Measurements from ENCODE around the gene TOMM40.
"Not testable (repeated sequence)": the region's sequence is repeated elsewhere in the genome, so short reads cannot be mapped to it uniquely, and the experiment has no call there.

The TOMM40 gene

DNA sequence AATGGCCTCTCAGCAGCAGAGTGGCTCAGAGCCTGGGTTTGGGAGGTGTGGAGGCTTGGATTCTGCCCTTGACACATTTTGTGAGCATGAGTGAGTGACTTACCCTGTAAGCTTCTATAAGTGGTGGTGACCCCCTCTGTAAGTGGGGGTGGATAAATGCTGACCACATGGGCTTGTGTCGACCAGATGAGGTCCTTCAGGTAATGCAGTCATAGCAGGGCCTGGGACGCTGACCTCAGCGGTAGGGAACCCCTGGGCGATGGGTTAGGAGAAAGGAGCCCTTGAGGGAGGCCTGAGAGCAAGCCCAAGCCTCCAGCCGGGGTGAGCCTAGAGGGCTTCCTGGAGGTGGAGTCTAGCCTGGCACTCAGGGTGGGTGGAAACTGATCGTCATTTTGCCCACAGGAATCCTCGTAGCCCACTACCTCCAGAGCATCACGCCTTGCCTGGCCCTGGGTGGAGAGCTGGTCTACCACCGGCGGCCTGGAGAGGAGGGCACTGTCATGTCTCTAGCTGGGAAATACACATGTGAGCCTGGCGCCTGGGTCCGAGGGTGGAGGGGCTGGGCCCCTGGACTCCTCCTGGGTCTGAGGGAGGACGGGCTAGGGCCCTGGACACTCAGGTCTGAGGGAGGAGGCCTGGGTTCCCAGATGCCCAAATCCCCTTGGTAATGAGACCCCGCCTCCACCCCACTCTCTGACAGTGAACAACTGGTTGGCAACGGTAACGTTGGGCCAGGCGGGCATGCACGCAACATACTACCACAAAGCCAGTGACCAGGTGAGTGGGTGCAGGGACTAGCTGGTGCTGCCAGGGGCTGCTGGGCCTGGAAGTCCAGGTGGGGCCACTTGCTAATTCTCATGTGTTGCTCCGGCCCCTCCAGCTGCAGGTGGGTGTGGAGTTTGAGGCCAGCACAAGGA is 9.5 kb downstream of the TOMM40 start:
- no peak for DNase-seq

DNA sequence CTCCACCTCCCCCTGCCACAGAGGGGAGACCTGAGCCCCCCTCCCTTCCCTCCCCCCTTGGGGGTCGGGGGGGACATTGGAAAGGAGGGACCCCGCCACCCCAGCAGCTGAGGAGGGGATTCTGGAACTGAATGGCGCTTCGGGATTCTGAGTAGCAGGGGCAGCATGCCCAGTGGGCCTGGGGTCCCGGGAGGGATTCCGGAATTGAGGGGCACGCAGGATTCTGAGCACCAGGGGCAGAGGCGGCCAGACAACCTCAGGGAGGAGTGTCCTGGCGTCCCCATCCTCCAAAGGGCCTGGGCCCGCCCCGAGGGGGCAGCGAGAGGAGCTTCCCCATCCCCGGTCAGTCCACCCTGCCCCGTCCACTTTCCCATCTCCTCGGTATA is 12.2 kb downstream of the TOMM40 start:
- DNase-seq = no peak

DNA sequence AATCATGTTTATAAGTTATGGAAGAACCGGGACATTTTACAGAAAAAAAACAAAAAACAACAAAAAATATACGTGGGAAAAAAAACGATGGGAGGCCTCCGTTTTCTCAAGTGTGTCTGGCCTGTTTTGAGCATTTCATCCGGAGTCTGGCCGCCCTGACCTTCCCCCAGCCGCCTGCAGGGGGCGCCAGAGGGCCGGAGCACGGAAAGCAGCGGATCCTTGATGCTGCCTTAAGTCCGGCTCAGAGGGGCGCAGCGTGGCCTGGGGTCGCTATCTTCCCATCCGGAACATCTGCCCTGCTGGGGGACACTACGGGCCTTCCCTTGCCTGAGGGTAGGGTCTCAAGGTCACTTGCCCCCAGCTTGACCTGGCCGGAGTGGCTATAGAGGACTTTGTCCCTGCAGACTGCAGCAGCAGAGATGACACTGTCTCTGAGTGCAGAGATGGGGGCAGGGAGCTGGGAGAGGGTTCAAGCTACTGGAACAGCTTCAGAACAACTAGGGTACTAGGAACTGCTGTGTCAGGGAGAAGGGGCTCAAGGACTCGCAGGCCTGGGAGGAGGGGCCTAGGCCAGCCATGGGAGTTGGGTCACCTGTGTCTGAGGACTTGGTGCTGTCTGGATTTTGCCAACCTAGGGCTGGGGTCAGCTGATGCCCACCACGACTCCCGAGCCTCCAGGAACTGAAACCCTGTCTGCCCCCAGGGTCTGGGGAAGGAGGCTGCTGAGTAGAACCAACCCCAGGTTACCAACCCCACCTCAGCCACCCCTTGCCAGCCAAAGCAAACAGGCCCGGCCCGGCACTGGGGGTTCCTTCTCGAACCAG is 12.8 kb downstream of the TOMM40 start:
- peak; percentile 40 for DNase-seq

DNA sequence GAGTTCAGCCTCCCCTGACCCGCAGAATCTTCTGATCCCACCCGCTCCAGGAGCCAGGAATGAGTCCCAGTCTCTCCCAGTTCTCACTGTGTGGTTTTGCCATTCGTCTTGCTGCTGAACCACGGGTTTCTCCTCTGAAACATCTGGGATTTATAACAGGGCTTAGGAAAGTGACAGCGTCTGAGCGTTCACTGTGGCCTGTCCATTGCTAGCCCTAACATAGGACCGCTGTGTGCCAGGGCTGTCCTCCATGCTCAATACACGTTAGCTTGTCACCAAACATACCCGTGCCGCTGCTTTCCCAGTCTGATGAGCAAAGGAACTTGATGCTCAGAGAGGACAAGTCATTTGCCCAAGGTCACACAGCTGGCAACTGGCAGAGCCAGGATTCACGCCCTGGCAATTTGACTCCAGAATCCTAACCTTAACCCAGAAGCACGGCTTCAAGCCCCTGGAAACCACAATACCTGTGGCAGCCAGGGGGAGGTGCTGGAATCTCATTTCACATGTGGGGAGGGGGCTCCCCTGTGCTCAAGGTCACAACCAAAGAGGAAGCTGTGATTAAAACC is 13.5 kb downstream of the TOMM40 start:
- no peak for DNase-seq

DNA sequence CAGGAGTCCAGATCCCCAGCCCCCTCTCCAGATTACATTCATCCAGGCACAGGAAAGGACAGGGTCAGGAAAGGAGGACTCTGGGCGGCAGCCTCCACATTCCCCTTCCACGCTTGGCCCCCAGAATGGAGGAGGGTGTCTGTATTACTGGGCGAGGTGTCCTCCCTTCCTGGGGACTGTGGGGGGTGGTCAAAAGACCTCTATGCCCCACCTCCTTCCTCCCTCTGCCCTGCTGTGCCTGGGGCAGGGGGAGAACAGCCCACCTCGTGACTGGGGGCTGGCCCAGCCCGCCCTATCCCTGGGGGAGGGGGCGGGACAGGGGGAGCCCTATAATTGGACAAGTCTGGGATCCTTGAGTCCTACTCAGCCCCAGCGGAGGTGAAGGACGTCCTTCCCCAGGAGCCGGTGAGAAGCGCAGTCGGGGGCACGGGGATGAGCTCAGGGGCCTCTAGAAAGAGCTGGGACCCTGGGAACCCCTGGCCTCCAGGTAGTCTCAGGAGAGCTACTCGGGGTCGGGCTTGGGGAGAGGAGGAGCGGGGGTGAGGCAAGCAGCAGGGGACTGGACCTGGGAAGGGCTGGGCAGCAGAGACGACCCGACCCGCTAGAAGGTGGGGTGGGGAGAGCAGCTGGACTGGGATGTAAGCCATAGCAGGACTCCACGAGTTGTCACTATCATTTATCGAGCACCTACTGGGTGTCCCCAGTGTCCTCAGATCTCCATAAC is 14.5 kb downstream of the TOMM40 start, which contains the start of gene APOE:
TSS of gene APOE (plus strand) at position 360 of the 724 bp plus-strand sequence. CDS start 829 bp downstream, outside the sequence.
- no peak for DNase-seq

DNA sequence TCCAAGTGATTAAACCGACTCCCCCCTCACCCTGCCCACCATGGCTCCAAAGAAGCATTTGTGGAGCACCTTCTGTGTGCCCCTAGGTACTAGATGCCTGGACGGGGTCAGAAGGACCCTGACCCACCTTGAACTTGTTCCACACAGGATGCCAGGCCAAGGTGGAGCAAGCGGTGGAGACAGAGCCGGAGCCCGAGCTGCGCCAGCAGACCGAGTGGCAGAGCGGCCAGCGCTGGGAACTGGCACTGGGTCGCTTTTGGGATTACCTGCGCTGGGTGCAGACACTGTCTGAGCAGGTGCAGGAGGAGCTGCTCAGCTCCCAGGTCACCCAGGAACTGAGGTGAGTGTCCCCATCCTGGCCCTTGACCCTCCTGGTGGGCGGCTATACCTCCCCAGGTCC is 16.6 kb downstream of the TOMM40 start:
- no peak for DNase-seq

DNA sequence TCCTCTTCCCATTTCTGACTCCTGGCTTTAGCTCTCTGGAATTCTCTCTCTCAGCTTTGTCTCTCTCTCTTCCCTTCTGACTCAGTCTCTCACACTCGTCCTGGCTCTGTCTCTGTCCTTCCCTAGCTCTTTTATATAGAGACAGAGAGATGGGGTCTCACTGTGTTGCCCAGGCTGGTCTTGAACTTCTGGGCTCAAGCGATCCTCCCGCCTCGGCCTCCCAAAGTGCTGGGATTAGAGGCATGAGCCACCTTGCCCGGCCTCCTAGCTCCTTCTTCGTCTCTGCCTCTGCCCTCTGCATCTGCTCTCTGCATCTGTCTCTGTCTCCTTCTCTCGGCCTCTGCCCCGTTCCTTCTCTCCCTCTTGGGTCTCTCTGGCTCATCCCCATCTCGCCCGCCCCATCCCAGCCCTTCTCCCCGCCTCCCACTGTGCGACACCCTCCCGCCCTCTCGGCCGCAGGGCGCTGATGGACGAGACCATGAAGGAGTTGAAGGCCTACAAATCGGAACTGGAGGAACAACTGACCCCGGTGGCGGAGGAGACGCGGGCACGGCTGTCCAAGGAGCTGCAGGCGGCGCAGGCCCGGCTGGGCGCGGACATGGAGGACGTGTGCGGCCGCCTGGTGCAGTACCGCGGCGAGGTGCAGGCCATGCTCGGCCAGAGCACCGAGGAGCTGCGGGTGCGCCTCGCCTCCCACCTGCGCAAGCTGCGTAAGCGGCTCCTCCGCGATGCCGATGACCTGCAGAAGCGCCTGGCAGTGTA is 17.2 kb downstream of the TOMM40 start:
- no peak for DNase-seq

DNA sequence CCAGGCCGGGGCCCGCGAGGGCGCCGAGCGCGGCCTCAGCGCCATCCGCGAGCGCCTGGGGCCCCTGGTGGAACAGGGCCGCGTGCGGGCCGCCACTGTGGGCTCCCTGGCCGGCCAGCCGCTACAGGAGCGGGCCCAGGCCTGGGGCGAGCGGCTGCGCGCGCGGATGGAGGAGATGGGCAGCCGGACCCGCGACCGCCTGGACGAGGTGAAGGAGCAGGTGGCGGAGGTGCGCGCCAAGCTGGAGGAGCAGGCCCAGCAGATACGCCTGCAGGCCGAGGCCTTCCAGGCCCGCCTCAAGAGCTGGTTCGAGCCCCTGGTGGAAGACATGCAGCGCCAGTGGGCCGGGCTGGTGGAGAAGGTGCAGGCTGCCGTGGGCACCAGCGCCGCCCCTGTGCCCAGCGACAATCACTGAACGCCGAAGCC is 17.8 kb downstream of the TOMM40 start:
- DNase-seq = no peak

DNA sequence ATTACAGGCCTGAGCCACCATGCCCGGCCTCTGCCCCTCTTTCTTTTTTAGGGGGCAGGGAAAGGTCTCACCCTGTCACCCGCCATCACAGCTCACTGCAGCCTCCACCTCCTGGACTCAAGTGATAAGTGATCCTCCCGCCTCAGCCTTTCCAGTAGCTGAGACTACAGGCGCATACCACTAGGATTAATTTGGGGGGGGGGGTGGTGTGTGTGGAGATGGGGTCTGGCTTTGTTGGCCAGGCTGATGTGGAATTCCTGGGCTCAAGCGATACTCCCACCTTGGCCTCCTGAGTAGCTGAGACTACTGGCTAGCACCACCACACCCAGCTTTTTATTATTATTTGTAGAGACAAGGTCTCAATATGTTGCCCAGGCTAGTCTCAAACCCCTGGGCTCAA is 18.7 kb downstream of the TOMM40 start:
- DNase-seq = no peak

DNA sequence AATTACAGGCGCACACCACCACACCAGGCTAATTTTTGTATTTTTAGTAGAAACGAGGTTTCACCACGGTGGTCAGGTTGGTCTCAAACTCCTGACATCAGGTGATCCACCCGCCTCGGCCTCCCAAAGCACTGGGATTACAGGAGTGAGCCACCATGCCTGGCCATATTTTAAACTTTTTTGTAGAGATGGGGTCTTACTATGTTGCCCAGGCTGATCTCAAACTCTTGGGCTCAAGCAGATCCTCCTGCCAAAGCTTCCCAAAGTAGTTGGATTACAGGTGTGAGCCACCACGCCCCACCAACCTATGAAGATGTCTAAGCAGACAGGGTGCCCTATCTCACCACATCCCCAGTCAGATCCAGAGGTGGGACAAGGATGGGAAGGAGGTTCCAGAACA is 20.8 kb downstream of the TOMM40 start:
- DNase-seq = not testable (repeated sequence)

DNA sequence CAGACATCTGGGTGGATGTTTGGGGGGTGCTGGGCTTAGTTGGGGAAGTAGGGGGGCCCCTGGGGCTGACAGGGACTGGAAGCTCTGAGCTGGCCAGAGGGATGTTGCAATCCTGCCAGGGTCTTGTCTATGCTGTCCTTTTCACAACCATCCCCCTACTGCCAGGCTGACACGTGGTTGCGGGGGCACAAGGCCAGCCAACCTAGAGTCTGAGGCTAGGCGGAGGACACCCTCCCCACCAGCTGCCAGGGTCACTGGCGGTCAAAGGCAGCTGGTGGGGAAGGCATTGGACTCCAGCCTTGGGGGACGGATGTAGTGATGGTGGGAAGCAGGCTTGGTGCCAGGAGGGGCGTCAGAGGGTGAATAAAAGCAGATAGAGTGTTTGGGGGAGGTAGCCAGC is 21.8 kb downstream of the TOMM40 start:
- no peak for DNase-seq

DNA sequence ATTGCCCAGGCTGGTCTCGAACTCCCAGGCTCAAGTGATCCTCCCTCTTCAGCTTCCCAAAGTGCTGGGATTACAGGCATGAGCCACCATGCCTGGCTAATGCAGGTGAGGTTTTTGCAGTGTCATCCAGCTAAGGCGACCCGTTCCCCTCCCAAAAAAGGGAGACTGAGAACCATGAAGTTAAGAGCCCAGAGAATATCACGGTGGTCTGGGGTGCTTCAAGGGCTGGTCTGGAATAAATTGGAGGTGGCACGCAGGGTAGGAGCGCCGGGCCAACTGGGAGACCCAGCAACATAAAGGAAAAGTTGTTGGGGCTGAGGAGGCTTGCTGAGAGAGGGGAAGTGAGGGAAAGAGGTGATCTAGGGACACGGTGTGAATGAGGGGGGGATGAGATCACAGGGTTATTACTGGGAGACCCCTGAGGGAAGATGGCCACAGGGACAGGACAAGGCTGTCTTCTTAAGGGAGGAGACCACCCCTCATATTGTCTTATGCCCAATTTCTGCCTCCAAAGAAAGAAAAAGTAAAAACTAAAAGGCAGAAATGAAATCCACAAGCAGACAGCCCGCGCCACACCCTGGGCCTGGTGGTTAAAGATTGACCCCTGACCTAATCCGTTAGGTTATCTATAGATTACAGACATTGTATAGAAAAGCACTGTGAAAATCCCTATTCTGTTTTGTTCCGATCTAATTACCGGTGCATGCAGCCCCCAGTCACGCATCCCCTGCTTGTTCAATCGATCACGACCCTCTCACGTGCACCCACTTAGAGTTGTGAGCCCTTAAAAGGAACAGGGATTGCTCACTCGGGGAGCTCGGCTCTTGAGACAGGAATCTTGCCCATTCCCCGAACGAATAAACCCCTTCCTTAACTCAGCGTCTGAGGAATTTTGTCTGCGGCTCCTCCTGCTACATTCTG is 22.7 kb downstream of the TOMM40 start:
- not testable (repeated sequence) for DNase-seq

DNA sequence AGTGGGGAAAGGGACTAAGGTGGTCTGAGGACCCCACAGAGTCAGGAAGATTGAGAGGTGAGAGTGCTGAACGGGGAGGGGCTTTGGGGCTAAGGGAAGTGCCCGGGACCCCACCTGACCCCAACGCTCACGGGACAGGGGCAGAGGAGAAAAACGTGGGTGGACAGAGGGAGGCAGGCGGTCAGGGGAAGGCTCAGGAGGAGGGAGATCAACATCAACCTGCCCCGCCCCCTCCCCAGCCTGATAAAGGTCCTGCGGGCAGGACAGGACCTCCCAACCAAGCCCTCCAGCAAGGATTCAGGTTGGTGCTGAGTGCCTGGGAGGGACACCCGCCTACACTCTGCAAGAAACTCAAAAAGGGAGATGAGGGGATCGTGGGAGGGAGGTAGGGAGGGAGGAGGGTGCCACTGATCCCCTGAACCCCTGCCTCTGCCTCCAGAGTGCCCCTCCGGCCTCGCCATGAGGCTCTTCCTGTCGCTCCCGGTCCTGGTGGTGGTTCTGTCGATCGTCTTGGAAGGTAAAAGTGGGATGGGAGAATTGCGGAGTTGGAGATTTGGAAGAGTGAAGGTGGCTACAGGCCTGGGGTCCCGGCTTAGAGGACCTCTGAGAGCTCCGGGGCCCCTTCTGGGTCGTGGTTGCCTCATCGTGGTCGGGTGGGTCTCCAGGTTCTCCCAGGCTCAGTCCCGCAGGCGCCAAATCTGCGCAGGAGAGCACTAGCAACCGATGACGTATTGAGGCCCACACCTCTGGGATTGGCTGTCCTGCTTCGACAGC is 23.6 kb downstream of the TOMM40 start, which contains the start of gene APOC1:
TSS of gene APOC1 (plus strand) at position 176 of the 774 bp plus-strand sequence. CDS start at position 460, 284 bp downstream.
- DNase-seq = peak; percentile 81

DNA sequence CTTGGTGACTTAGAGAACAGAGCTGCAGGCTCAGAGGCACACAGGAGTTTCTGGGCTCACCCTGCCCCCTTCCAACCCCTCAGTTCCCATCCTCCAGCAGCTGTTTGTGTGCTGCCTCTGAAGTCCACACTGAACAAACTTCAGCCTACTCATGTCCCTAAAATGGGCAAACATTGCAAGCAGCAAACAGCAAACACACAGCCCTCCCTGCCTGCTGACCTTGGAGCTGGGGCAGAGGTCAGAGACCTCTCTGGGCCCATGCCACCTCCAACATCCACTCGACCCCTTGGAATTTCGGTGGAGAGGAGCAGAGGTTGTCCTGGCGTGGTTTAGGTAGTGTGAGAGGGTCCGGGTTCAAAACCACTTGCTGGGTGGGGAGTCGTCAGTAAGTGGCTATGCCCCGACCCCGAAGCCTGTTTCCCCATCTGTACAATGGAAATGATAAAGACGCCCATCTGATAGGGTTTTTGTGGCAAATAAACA is 33.2 kb downstream of the TOMM40 start:
- DNase-seq = no peak

DNA sequence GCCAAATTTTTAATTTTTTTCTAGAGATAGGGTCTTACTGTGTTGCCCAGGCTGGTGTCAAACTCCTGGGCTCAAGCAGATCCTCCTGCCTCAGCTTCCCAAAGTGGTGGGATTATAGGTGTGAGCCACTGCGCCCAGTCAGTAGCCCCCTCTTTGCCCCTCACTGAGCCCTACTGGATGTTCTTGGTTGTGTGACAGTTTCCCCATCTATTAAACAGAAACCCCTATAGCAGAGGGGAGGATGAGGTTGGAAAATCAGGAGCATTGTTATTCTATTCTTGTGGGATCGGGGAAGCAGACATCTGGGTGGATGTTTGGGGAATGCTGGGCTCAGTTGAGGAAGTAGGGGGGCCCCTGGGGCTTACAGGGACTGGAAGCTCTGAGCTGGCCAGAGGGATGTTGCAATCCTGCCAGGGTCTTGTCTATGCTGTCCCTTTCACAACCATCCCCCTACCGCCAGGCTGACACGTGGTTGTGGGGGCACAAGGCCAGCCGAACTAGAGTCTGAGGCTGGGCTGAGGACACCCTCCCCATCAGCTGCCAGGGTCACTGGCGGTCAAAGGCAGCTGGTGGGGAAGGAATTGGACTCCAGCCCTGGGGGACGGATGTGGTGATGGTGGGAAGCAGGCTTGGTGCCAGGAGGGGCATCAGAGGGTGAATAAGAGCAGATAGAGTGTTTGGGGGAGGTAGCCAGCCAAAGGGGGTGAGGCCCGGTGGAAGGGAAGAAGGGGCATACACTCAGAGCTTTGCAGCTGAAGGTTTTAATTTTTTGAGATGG is 34.2 kb downstream of the TOMM40 start:
- peak; percentile 53 for DNase-seq

DNA sequence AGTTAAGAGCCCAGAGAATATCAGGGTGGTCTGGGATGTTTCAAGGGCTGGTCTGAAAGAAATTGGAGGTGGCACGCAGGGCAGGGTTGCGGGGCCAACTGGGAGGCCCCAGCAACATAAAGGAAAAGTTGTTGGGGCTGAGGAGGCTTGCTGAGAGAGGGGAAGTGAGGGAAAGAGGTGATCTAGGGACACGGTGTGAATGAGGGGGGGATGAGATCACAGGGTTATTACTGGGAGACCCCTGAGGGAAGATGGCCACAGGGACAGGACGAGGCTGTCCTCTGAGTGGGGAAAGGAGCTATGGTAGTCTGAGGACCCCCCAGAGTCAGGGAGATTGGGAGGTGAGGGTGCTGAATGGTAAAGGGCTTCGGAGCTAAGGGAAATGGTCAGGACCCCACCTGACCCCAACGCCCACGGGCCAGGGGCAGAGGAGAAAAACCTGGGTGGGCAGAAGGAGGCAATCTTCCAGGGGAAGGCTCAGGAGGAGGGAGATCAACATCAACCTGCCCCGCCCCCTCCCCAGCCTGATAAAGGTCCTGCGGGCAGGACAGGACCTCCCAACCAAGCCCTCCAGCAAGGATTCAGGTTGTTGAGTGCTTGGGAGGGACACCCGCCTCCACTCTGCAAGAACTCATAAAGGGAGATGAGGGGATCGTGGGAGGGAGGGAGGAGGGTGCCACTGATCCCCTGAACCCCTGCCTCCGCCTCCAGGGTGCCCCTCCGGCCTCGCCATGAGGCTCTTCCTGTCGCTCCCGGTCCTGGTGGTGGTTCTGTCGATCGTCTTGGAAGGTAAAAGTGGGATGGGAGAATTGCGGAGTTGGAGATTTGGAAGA is 35.4 kb downstream of the TOMM40 start:
- DNase-seq = not testable (repeated sequence)

DNA sequence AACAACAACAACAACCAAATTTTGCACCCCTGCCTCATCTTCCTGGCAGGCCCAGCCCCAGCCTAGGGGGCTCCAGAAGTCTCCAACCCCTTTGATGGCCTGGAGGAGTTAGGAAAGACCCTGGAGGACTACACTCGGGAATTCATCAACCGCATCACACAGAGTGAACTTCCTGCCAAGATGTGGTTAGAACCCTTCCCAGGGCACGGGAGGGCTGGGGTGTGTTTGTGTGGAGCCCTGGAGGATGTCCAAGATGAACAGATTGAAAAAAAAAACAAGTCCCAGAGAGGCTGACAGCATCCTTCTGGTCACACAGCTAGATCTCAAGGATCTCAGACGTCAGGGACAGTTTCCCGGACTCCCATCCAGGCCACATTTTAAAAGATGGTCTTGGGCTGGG is 36.7 kb downstream of the TOMM40 start:
- peak; percentile 64 for DNase-seq

DNA sequence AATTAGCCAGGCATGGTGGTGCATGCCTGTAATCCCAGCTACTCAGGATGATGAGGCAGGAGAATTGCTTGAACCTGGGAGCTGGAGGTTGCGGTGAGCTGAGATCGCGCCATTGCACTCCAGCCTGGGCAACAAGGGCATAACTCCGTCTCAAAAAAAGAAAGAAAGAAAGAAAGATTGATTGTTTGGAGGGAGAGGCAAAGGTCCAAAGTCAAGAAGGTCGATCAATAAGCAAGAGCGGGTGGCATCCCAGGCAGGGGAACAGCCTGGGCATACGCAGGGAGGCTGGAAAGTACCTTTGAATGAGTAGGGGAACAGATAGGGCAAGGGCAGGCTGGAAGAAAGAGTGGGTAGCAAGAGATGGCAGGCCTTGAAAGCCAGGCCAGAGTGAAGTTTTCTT is 39.0 kb downstream of the TOMM40 start:
- no peak for DNase-seq

All from fibroblast of skin of right quadriceps (primary cell).